ENCODE data around the gene SELPLG.

DNA sequence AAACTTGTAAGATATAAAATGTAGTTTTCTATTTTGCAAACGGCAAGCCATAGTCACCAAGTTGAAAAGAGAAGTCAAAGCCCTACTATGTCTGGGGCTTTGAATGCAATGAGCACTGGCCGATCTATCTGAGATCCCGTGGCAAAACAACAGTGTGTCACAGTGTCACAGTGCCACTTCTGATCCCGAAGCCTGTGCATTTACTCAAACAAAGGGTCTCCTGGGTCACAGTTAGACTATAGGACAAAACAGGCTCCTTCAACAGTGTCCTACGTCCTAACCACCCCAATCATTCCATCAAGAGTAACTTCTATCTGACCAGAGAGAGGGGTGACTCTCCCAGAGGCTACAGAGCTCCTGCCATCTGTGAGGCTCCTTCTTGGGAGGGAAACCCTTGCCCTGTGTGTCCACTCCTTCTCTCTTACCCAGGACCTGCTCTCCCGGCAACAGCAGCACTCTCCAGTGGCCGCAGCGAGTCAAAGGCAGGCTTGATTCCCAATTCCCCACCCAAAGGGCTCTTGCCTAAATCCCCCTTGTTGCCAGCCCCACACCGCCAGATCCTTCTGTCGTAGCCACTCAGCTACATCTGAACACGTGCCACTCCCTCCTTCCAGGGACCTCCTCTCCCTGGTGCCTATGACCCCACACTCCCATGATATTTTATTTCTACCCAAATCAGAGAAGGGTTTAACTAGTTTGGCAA is 14.0 kb upstream of the SELPLG start:
- TF ChIP-seq, protein P1, sequence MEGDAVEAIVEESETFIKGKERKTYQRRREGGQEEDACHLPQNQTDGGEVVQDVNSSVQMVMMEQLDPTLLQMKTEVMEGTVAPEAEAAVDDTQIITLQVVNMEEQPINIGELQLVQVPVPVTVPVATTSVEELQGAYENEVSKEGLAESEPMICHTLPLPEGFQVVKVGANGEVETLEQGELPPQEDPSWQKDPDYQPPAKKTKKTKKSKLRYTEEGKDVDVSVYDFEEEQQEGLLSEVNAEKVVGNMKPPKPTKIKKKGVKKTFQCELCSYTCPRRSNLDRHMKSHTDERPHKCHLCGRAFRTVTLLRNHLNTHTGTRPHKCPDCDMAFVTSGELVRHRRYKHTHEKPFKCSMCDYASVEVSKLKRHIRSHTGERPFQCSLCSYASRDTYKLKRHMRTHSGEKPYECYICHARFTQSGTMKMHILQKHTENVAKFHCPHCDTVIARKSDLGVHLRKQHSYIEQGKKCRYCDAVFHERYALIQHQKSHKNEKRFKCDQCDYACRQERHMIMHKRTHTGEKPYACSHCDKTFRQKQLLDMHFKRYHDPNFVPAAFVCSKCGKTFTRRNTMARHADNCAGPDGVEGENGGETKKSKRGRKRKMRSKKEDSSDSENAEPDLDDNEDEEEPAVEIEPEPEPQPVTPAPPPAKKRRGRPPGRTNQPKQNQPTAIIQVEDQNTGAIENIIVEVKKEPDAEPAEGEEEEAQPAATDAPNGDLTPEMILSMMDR (IDR thresholded peaks at IDR 0.05): no peak
- TF ChIP-seq EP300 (IDR thresholded peaks at IDR 0.05) (no peak), POLR2A (IDR thresholded peaks at IDR 0.05) (no peak), POLR2AphosphoS5 (IDR thresholded peaks at IDR 0.05) (no peak)

All from gastroesophageal sphincter (tissue), 3 donors.